ENCODE data around the gene MRPS30.
"Not testable (repeated sequence)": the region's sequence is repeated elsewhere in the genome, so short reads cannot be mapped to it uniquely, and the experiment has no call there.

The MRPS30 gene

DNA sequence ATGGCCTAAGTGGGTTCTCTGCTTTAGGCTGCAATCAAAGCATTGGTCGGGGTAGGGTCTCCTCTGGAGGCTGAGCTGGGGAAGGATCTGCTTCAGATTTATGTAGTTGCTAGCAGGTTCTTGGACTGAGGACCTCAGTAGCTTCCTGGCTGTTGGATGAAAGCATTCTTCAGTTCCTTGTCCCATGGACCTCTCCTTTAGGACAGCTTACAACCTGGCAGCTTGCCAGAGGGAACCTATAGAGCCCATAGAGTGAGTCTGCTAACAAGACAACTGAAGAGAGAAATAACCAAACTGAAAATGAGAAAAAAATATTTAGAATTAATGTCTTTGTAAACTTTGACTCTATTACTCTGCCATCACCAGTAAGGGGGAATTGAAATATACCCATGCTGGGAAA, 12.4 kb downstream of the MRPS30 start:
- DNase-seq (ENCODE audit: low read depth) = no peak

GRCh38 chr5:44824662-44825061, 15.9 kb downstream of the MRPS30 start:
- not testable (repeated sequence) for DNase-seq (ENCODE audit: low read depth)

- DNase-seq (ENCODE audit: low read depth) = no peak
Measured at GRCh38 chr5:44827681-44828080, 18.9 kb downstream of the MRPS30 start.

- no peak for DNase-seq (ENCODE audit: low read depth)
Measured at GRCh38 chr5:44828719-44829118, 20.0 kb downstream of the MRPS30 start.

GRCh38 chr5:44830951-44831350, 22.2 kb downstream of the MRPS30 start:
- no peak for DNase-seq (ENCODE audit: low read depth)

DNA sequence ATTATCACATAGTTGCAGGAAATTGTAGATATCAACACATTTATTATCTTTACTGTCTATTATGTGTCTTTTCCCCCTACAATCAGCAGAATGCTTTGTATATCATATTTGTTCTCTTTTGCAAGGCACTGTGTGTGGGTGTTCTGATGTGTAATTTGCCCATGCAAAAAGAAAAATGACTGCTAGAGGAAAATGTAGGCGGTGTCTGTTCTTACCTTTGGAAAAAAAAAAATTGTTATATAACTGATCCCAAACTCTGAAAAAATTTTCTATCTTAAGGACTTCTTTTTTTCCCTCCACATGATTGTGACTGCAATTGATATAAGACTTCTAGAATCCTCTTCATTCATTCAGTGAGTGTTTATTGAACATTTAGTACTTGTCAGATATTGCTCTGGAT, 24.5 kb downstream of the MRPS30 start:
- no peak for DNase-seq (ENCODE audit: low read depth)

- no peak for DNase-seq (ENCODE audit: low read depth)
Measured at GRCh38 chr5:44835693-44836092, 26.9 kb downstream of the MRPS30 start.

GRCh38 chr5:44839018-44839681, 30.4 kb downstream of the MRPS30 start:
- no peak for DNase-seq (ENCODE audit: low read depth)

- DNase-seq (ENCODE audit: low read depth) = no peak
Measured at GRCh38 chr5:44842496-44843282, 33.9 kb downstream of the MRPS30 start.

DNA sequence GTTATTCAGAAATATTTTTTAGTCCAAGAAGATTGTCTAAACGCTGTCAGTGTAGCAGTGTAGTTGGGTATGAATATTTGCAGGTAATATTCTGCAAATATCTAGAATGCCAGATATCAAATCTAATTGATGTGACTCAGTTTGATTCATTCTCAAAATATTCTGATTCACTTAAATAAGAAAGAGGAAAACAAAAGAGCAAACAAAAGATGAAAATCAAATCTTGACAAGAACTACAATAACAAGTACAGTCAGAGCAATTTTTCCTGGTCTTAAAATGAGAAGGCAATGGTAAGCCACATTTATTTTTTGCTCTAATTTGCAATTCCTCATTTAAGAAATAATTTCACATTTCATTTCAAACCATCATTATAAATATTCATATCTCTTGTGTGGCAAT, 36.0 kb downstream of the MRPS30 start:
- DNase-seq (ENCODE audit: low read depth) = no peak

DNA sequence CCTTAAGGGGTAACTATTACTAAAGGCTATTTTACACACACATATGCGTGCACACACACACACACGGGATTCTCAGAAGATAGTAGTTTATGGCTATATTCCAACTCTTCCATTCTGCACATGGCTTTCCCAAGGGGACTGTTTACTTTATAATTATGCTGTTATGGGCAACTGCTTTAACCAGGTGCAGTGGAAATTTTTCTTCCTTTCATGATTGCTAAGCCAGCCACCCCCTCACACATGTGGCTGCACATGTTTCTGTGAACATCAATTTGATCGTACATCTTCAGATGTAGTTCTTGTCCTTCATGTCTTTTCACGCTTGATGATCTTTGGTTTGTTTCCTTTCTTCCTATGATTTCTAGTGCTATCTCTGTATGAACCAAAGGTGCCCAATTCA, 37.0 kb downstream of the MRPS30 start:
- no peak for DNase-seq (ENCODE audit: low read depth)

DNA sequence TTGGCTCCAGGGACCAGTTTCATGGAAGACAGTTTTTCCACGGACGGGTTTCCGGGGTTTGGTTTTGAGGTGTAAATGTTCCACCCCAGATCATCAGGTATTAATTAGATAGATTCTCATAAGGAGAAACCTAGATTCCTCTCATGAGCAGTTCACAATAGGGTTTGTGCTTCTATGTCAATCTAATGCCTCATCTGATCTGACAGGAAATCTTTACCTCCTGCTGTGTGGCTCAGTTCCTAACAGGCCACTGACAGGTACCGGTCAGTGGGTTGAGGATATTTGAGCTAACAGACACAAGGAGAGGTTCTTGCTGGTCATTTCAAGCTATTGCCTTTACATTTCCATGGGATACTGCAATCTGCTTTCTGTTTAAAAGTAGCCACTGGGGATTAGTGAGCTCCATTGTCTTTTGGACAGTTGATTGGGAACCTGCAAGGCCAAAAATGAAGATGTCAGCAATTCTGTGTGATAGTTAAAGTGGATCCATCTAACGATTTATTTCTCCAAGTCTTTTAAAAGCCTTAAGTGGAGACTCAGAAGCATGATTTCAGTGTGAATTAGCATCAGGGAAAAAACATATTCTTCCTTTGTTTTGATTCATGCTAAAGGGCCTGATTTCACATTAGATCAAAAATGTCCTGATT, 38.6 kb downstream of the MRPS30 start:
- DNase-seq (ENCODE audit: low read depth) = no peak

DNA sequence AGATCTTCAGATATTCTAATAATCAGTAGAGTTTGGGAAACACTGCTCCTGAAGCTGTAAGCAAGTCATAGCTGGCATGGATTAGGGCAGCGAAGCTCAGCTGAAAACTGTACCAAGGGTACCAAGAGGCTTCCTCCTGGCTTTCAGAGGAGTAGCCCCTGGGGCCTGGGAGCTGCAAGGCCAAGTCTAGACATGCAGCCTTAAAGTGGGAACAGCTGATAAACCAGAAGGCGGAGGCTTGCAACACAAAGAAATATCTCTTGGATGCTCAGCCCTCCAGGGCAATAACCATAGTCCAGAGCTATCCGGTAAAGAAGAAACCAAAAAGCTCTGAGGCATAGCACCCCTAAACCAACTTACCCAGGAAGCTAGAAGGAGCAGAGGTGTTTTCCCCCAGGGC, 51.5 kb downstream of the MRPS30 start:
- DNase-seq (ENCODE audit: low read depth) = no peak

DNA sequence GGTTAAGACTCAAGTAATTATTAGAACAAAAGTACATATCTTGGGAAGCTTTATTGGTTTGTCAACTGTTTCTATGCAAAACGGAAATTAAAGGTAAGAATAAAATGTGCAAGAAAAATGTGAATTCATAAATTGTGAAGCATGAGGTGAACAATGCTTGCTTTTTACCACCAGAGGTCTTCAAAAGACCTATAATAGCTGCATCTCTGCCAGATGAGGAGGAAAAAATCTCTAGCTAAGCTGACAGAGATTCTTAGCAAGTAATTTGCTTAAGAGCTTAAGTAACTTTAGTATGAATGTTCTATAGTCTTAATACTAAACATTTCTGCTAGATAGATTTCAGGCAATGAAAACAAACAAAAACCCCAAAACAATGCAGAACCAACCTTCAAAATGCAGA, 54.1 kb downstream of the MRPS30 start:
- DNase-seq (ENCODE audit: low read depth) = no peak

Measured in activated gamma-delta T cell treated with anti-CD3 and anti-CD28 coated beads, Interleukin-2, amount 50 U/mL, for 16 hours (primary cell).